GM23338 (cell line): ENCODE data around the gene SAMD4A. TPM values are rescaled to one million over a fixed set of nuclear protein-coding genes. Genes with fewer than 3 reads are reported as not detected.

Experiments used
- ATAC-seq: fragments of 200-7000 bp; cut with Tn5 transposase; 3 replicates; pipeline ENCODE4 v1.9.1; 2020
- DNase-seq: peaks from one replicate; pipeline ENCODE4 v3.0.0-alpha.2; 2015; ENCODE audit warnings: low spot score
- H2AFZ ChIP-seq: fragments of 200-600 bp; sonication (generic); 2 replicates; pipeline ENCODE4 v1.8.0; 2016; ENCODE audit warnings: antibody characterized with exemption, mild to moderate bottlenecking, moderate library complexity
- H3F3A ChIP-seq: fragments of 200-600 bp; sonication (generic); replicated peaks from 2 replicates; pipeline ENCODE4 v1.8.0; 2017; ENCODE audit warnings: antibody characterized with exemption, mixed run types, low read depth
- H3K27ac ChIP-seq: fragments of 200-600 bp; sonication (generic); 2 replicates; pipeline ENCODE4 v1.6.1; 2016; ENCODE audit warnings: low read depth
- H3K27me3 ChIP-seq: fragments of 200-600 bp; sonication (generic); 2 replicates; pipeline ENCODE4 v1.8.0; 2016; ENCODE audit warnings: mild to moderate bottlenecking, mixed run types, moderate library complexity; ENCODE audit not compliant: insufficient read depth
- H3K36me3 ChIP-seq: fragments of 200-600 bp; sonication (generic); 2 replicates; pipeline ENCODE4 v1.8.0; 2016; ENCODE audit warnings: mild to moderate bottlenecking; ENCODE audit not compliant: insufficient read depth
- H3K4me1 ChIP-seq: fragments of 200-600 bp; sonication (generic); 2 replicates; pipeline ENCODE4 v1.8.0; 2016; ENCODE audit warnings: mild to moderate bottlenecking, moderate library complexity; ENCODE audit not compliant: insufficient read depth
- H3K4me2 ChIP-seq: fragments of 200-600 bp; sonication (generic); 2 replicates; pipeline ENCODE4 v1.7.1; 2017; ENCODE audit warnings: mixed run types
- H3K4me3 ChIP-seq: fragments of 200-600 bp; sonication (generic); 2 replicates; pipeline ENCODE4 v1.6.1; 2016; ENCODE audit warnings: mixed run types
- H3K79me2 ChIP-seq: fragments of 200-600 bp; sonication (generic); replicated peaks from 2 replicates; pipeline ENCODE4 v1.8.0; 2017; ENCODE audit warnings: mild to moderate bottlenecking; ENCODE audit not compliant: insufficient read depth
- H3K9me2 ChIP-seq: fragments of 200-600 bp; sonication (generic); 2 replicates; pipeline ENCODE4 v1.8.0; 2017; ENCODE audit not compliant: insufficient read depth
- H4K20me1 ChIP-seq: fragments of 200-600 bp; sonication (generic); replicated peaks from 2 replicates; pipeline ENCODE4 v1.8.0; 2017; ENCODE audit warnings: mild to moderate bottlenecking; ENCODE audit not compliant: insufficient read depth
- H3K27ac Mint-ChIP-seq: 2 replicates; pipeline ENCODE4 v1.8.0; 2020; ENCODE audit warnings: inconsistent platforms, mild to moderate bottlenecking, moderate library complexity, mixed read lengths
- H3K27me3 Mint-ChIP-seq: 3 replicates; pipeline ENCODE4 v1.8.0; 2022; ENCODE audit warnings: low read depth, mild to moderate bottlenecking, moderate library complexity, mixed read lengths, inconsistent platforms; ENCODE audit not compliant: insufficient read depth, poor library complexity
- H3K36me3 Mint-ChIP-seq: 3 replicates; pipeline ENCODE4 v1.8.0; 2021; ENCODE audit warnings: low read depth, mild to moderate bottlenecking, inconsistent platforms, moderate library complexity, mixed read lengths
- H3K4me1 Mint-ChIP-seq: 3 replicates; pipeline ENCODE4 v1.8.0; 2020; ENCODE audit warnings: mild to moderate bottlenecking, inconsistent platforms, mixed read lengths
- H3K4me3 Mint-ChIP-seq: 3 replicates; pipeline ENCODE4 v1.8.0; 2021; ENCODE audit warnings: moderate library complexity, mild to moderate bottlenecking, inconsistent platforms, mixed read lengths
- H3K9me3 Mint-ChIP-seq: 3 replicates; pipeline ENCODE4 v1.8.0; 2020; ENCODE audit warnings: moderate library complexity, mild to moderate bottlenecking, inconsistent platforms, mixed read lengths
- CREB1 ChIP-seq: fragments of 250-450 bp; sonication (Bioruptor Pico); IDR thresholded peaks from 2 replicates; pipeline ENCODE4 v1.5.0; 2020; ENCODE audit warnings: low read depth, mild to moderate bottlenecking, moderate library complexity
- EZH2 ChIP-seq: fragments of 200-600 bp; sonication (generic); IDR thresholded peaks from one replicate; pipeline ENCODE4 v1.8.0; 2017; ENCODE audit warnings: antibody characterized with exemption, mild to moderate bottlenecking, low read depth; ENCODE audit not compliant: unreplicated experiment
- EZH2phosphoT487 ChIP-seq: fragments of 200-600 bp; sonication (generic); IDR thresholded peaks from one replicate; pipeline ENCODE4 v1.8.1; 2018; ENCODE audit warnings: antibody characterized with exemption; ENCODE audit not compliant: unreplicated experiment
- JUNB ChIP-seq: IDR thresholded peaks from one replicate; pipeline ENCODE4 v1.6.1; 2016; ENCODE audit warnings: antibody characterized with exemption; ENCODE audit not compliant: unreplicated experiment
- NANOG ChIP-seq: IDR thresholded peaks from 2 replicates; pipeline ENCODE4 v1.6.1; 2016; ENCODE audit warnings: antibody characterized with exemption, borderline replicate concordance
- POLR2AphosphoS5 ChIP-seq: IDR thresholded peaks from 2 replicates; pipeline ENCODE4 v1.6.1; 2016; ENCODE audit warnings: antibody characterized with exemption, low read depth
- STAT1 ChIP-seq: IDR thresholded peaks from one replicate; pipeline ENCODE4 v1.6.1; 2016; ENCODE audit warnings: antibody characterized with exemption; ENCODE audit not compliant: unreplicated experiment
- ZNF114 ChIP-seq: fragments of 250-450 bp; sonication (Bioruptor Pico); IDR thresholded peaks from 2 replicates; pipeline ENCODE4 v1.5.0; 2020; ENCODE audit warnings: mild to moderate bottlenecking, moderate library complexity
- ZNF331 ChIP-seq: fragments of 250-450 bp; sonication (Bioruptor Pico); IDR thresholded peaks from 2 replicates; pipeline ENCODE4 v1.5.0; 2020; ENCODE audit warnings: low read depth, mild to moderate bottlenecking, moderate library complexity
- polyA plus RNA-seq: library from polyadenylated mRNA; unstranded; fragments of >200 nt; fragmentation: Nextera tagmentation; extraction: Ambion mirVana; gene quantifications from 2 replicates; pipeline ENCODE4 v1.2.1, GENCODE V29; 2016
- total RNA-seq: library from RNA; depleted of rRNA; stranded (reverse); fragments of >200 nt; shearing (Covaris generic); gene quantifications from 2 replicates; pipeline ENCODE4 v1.2.3, GENCODE V29; 2014
- TF ChIP-seq, protein P1 (sequence below): IDR thresholded peaks from one replicate; pipeline ENCODE4 v1.6.1; 2018; ENCODE audit warnings: antibody characterized with exemption; ENCODE audit not compliant: unreplicated experiment
- TF ChIP-seq, protein P2 (sequence below), 2 experiments: fragments of 200-600 bp in 1 of 2; sonication (generic) in 1 of 2; conservative IDR thresholded peaks; 2 replicates each; pipeline versions ENCODE4 v1.5.1 to v1.6.1; 2016 to 2017; ENCODE audit warnings: antibody characterized with exemption in 2 of 2, low read depth in 2 of 2, mild to moderate bottlenecking in 2 of 2, moderate library complexity in 1 of 2
- TF ChIP-seq, protein P3 (sequence below): fragments of 250-450 bp; sonication (Bioruptor Pico); IDR thresholded peaks from 2 replicates; pipeline ENCODE4 v1.5.0; 2020; ENCODE audit warnings: mild to moderate bottlenecking, moderate library complexity
- TF ChIP-seq, protein P4 (sequence below): IDR thresholded peaks from 2 replicates; pipeline ENCODE4 v1.6.1; 2016; ENCODE audit warnings: antibody characterized with exemption

SAMD4A gene
- total and polyA plus RNA-seq, 2 experiments from 2014 or later, result 1.6 to 6.9 TPM

DNA sequence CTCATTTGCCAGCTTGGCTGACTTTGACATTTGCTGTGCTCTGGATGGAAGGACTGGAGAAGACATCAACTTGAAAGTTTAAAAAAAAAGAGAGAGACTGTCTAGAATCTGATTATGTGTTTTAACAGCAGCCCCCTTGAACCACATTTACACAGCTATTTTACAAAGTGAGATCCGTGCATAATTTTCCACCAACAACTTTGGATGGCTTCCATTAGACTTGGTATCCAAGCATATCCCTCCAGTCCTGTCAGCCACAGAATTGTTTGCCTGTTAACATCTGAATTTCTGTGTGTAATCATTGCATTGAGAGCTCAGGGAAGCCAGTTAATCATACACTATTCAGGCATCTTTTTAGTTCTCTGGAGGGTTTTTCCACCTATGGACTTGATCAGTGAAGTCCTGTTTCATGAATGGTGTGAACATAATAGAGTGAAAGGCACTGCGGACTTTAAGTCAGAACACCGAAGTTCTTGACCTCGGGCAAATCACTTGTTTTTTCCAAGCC is 93.7 kb downstream of the SAMD4A start:
- Histone ChIP-seq H4K20me1 (no peaks in the 10 kb centered on the region), H3K4me3 (no peak overlapping the region), H3K36me3 (no peaks in the 10 kb centered on the region), H3K27ac (no peak overlapping the region), H3K4me1 (no peaks in the 10 kb centered on the region), H2AFZ (no peak overlapping the region), H3K27me3 (no peaks in the 10 kb centered on the region), H3K4me2 (no peak overlapping the region), H3F3A (no peaks in the 10 kb centered on the region), H3K9me2 (0 out of 2 replicates have a peak, but pooled peaks cover 3% of the 10 kb centered on the region), H3K79me2 (no peaks in the 10 kb centered on the region)
- no peak overlapping the region for H3K4me3 Mint-ChIP-seq
- no peaks in the 10 kb centered on the region for H3K36me3 Mint-ChIP-seq
- DNase-seq (no peak), ATAC-seq (no peak)
- H3K4me1 Mint-ChIP-seq, result no peaks in the 10 kb centered on the region
- no peak overlapping the region for H3K27ac Mint-ChIP-seq
- TF ChIP-seq, protein P1, sequence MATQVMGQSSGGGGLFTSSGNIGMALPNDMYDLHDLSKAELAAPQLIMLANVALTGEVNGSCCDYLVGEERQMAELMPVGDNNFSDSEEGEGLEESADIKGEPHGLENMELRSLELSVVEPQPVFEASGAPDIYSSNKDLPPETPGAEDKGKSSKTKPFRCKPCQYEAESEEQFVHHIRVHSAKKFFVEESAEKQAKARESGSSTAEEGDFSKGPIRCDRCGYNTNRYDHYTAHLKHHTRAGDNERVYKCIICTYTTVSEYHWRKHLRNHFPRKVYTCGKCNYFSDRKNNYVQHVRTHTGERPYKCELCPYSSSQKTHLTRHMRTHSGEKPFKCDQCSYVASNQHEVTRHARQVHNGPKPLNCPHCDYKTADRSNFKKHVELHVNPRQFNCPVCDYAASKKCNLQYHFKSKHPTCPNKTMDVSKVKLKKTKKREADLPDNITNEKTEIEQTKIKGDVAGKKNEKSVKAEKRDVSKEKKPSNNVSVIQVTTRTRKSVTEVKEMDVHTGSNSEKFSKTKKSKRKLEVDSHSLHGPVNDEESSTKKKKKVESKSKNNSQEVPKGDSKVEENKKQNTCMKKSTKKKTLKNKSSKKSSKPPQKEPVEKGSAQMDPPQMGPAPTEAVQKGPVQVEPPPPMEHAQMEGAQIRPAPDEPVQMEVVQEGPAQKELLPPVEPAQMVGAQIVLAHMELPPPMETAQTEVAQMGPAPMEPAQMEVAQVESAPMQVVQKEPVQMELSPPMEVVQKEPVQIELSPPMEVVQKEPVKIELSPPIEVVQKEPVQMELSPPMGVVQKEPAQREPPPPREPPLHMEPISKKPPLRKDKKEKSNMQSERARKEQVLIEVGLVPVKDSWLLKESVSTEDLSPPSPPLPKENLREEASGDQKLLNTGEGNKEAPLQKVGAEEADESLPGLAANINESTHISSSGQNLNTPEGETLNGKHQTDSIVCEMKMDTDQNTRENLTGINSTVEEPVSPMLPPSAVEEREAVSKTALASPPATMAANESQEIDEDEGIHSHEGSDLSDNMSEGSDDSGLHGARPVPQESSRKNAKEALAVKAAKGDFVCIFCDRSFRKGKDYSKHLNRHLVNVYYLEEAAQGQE, result no peak
- no peak for TF ChIP-seq JUNB
- no peak for TF ChIP-seq EZH2phosphoT487
- TF ChIP-seq NANOG, result no peak
- TF ChIP-seq POLR2AphosphoS5, result no peak
- TF ChIP-seq, protein P2, sequence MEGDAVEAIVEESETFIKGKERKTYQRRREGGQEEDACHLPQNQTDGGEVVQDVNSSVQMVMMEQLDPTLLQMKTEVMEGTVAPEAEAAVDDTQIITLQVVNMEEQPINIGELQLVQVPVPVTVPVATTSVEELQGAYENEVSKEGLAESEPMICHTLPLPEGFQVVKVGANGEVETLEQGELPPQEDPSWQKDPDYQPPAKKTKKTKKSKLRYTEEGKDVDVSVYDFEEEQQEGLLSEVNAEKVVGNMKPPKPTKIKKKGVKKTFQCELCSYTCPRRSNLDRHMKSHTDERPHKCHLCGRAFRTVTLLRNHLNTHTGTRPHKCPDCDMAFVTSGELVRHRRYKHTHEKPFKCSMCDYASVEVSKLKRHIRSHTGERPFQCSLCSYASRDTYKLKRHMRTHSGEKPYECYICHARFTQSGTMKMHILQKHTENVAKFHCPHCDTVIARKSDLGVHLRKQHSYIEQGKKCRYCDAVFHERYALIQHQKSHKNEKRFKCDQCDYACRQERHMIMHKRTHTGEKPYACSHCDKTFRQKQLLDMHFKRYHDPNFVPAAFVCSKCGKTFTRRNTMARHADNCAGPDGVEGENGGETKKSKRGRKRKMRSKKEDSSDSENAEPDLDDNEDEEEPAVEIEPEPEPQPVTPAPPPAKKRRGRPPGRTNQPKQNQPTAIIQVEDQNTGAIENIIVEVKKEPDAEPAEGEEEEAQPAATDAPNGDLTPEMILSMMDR (conservative IDR thresholded peaks at IDR 0.05; ENCODE audit: low read depth in 2 of 2), result no peak
- TF ChIP-seq STAT1, result no peak
- TF ChIP-seq EZH2, result no peak
- TF ChIP-seq ZNF331 (CRISPR knock-in tag), result no peak
- TF ChIP-seq, protein P3, sequence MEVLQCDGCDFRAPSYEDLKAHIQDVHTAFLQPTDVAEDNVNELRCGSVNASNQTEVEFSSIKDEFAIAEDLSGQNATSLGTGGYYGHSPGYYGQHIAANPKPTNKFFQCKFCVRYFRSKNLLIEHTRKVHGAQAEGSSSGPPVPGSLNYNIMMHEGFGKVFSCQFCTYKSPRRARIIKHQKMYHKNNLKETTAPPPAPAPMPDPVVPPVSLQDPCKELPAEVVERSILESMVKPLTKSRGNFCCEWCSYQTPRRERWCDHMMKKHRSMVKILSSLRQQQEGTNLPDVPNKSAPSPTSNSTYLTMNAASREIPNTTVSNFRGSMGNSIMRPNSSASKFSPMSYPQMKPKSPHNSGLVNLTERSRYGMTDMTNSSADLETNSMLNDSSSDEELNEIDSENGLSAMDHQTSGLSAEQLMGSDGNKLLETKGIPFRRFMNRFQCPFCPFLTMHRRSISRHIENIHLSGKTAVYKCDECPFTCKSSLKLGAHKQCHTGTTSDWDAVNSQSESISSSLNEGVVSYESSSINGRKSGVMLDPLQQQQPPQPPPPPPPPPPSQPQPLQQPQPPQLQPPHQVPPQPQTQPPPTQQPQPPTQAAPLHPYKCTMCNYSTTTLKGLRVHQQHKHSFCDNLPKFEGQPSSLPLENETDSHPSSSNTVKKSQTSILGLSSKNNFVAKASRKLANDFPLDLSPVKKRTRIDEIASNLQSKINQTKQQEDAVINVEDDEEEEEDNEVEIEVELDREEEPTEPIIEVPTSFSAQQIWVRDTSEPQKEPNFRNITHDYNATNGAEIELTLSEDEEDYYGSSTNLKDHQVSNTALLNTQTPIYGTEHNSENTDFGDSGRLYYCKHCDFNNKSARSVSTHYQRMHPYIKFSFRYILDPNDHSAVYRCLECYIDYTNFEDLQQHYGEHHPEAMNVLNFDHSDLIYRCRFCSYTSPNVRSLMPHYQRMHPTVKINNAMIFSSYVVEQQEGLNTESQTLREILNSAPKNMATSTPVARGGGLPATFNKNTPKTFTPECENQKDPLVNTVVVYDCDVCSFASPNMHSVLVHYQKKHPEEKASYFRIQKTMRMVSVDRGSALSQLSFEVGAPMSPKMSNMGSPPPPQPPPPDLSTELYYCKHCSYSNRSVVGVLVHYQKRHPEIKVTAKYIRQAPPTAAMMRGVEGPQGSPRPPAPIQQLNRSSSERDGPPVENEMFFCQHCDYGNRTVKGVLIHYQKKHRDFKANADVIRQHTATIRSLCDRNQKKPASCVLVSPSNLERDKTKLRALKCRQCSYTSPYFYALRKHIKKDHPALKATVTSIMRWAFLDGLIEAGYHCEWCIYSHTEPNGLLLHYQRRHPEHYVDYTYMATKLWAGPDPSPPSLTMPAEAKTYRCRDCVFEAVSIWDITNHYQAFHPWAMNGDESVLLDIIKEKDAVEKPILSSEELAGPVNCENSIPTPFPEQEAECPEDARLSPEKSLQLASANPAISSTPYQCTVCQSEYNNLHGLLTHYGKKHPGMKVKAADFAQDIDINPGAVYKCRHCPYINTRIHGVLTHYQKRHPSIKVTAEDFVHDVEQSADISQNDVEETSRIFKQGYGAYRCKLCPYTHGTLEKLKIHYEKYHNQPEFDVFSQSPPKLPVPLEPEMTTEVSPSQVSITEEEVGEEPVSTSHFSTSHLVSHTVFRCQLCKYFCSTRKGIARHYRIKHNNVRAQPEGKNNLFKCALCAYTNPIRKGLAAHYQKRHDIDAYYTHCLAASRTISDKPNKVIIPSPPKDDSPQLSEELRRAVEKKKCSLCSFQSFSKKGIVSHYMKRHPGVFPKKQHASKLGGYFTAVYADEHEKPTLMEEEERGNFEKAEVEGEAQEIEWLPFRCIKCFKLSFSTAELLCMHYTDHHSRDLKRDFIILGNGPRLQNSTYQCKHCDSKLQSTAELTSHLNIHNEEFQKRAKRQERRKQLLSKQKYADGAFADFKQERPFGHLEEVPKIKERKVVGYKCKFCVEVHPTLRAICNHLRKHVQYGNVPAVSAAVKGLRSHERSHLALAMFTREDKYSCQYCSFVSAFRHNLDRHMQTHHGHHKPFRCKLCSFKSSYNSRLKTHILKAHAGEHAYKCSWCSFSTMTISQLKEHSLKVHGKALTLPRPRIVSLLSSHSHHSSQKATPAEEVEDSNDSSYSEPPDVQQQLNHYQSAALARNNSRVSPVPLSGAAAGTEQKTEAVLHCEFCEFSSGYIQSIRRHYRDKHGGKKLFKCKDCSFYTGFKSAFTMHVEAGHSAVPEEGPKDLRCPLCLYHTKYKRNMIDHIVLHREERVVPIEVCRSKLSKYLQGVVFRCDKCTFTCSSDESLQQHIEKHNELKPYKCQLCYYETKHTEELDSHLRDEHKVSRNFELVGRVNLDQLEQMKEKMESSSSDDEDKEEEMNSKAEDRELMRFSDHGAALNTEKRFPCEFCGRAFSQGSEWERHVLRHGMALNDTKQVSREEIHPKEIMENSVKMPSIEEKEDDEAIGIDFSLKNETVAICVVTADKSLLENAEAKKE (CRISPR knock-in tag), result no peak
- TF ChIP-seq ZNF114 (CRISPR knock-in tag), result no peak
- TF ChIP-seq, protein P4, sequence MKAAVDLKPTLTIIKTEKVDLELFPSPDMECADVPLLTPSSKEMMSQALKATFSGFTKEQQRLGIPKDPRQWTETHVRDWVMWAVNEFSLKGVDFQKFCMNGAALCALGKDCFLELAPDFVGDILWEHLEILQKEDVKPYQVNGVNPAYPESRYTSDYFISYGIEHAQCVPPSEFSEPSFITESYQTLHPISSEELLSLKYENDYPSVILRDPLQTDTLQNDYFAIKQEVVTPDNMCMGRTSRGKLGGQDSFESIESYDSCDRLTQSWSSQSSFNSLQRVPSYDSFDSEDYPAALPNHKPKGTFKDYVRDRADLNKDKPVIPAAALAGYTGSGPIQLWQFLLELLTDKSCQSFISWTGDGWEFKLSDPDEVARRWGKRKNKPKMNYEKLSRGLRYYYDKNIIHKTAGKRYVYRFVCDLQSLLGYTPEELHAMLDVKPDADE, result no peak
- TF ChIP-seq CREB1 (CRISPR knock-in tag), result no peak
- H3K27me3 Mint-ChIP-seq, result no peaks in the 10 kb centered on the region
- H3K9me3 Mint-ChIP-seq, result no peaks in the 10 kb centered on the region; the same call in 2 of the 3 replicates
